ENCODE measurements around the gene CLEC12A. TPM values are rescaled to one million over a fixed set of nuclear protein-coding genes. Genes with fewer than 3 reads are reported as not detected.

Gene CLEC12A
- total and polyA plus RNA-seq, 12 donors, result 0.20 to 8.9 (median 0.85) TPM; not detected in 1

GRCh38 chr12:9928607-9929006 is 42.6 kb upstream of the CLEC12A start:
- 91 to 94% methylated on average over 3 of the region's 3 CpGs for WGBS, 2 donors
- H3K9me3 ChIP-seq, result no peaks in the 10 kb centered on the region
- H3K27me3 ChIP-seq, result peaks cover 0 to 4% (median 0%) of the 10 kb centered on the region in 7 donors
- no peaks in the 10 kb centered on the region for H3K36me3 ChIP-seq
- H3K4me1 ChIP-seq, result peaks cover 0 to 8% (median 0%) of the 10 kb centered on the region in 9 donors
- H3K4me3 ChIP-seq, result no peak overlapping the region
- TF ChIP-seq CTCF (IDR thresholded peaks at IDR 0.05), result no peak
- no peak for ATAC-seq
- intact Hi-C loops (cut with DNase I), result loop anchor here in 7 of 10 donors (5.0 to 10.0 kb wide), 5 partner anchors 111 to 181 kb away; no protein-coding TSS in a partner anchor
- DNase-seq, result no peak
- no peak overlapping the region for H3K27ac ChIP-seq

GRCh38 chr12:9931245-9931644 is 40.0 kb upstream of the CLEC12A start:
- intact Hi-C loops (cut with DNase I), result no loop called here
- no peak for ATAC-seq
- H3K4me1 ChIP-seq, result no peaks in the 10 kb centered on the region
- no peak for DNase-seq
- 66 to 68% methylated on average over 3 of the region's 3 CpGs for WGBS, 2 donors
- no peaks in the 10 kb centered on the region for H3K9me3 ChIP-seq
- H3K36me3 ChIP-seq, result no peaks in the 10 kb centered on the region
- H3K4me3 ChIP-seq, result no peak overlapping the region
- no peak overlapping the region for H3K27ac ChIP-seq
- TF ChIP-seq CTCF (IDR thresholded peaks at IDR 0.05), result no peak
- peaks cover 0 to 4% (median 0%) of the 10 kb centered on the region in 7 donors for H3K27me3 ChIP-seq

- ATAC-seq (no peak), DNase-seq (no peak)
- TF ChIP-seq CTCF (IDR thresholded peaks at IDR 0.05), result no peak
- intact Hi-C loops (cut with DNase I), result no loop called here
- H3K4me3 ChIP-seq, result no peak within 1 kb of the TSS
- H3K36me3 ChIP-seq, result no peaks in the 10 kb centered on the region
- no peak within 1 kb of the TSS for H3K27ac ChIP-seq
- 81 to 85% methylated on average over 6 of the region's 6 CpGs for WGBS, 2 donors
- no peaks in the 10 kb centered on the region for H3K4me1 ChIP-seq
- H3K27me3 ChIP-seq, result peaks cover 0 to 4% (median 0%) of the 10 kb centered on the region in 7 donors
- H3K9me3 ChIP-seq, result no peaks in the 10 kb centered on the region
Measured at GRCh38 chr12:9932270-9932669, 38.9 kb upstream of the CLEC12A start, which contains the start of gene CLEC2A. Gene CLEC2A (minus strand): TSS chr12:9932370. CDS start chr12:9932329, 41 bp downstream.

- no peak for TF ChIP-seq CTCF (IDR thresholded peaks at IDR 0.05)
- no peak for DNase-seq
- no peak overlapping the region for H3K4me3 ChIP-seq
- 73 to 89% methylated on average over 2 of the region's 2 CpGs for WGBS, 2 donors
- H3K4me1 ChIP-seq, result no peaks in the 10 kb centered on the region
- no peak for ATAC-seq
- intact Hi-C loops (cut with DNase I), result no loop called here
- no peaks in the 10 kb centered on the region for H3K9me3 ChIP-seq
- peaks cover 0 to 4% (median 0%) of the 10 kb centered on the region in 7 donors for H3K27me3 ChIP-seq
- H3K36me3 ChIP-seq, result no peaks in the 10 kb centered on the region
- no peak overlapping the region for H3K27ac ChIP-seq
Measured at GRCh38 chr12:9933958-9934357, 37.3 kb upstream of the CLEC12A start.

Data from heart right ventricle (tissue), 16 donors.